Upper lobe of left lung (tissue), 6 donors: ENCODE data around the gene PAPSS2. TPM values are rescaled to one million over a fixed set of nuclear protein-coding genes. Genes with fewer than 3 reads are reported as not detected.

Experiments
- ATAC-seq, 2 donors: fragments of 200-7000 bp; cut with Tn5 transposase; one replicate each; pipeline ENCODE4 v1.9.1; 2022; ENCODE audit warnings: mild to moderate bottlenecking in 2 of 2, moderate library complexity in 2 of 2; ENCODE audit not compliant: low FRiP score in 2 of 2
- DNase-seq, 2 donors: peaks; one replicate each; pipeline ENCODE4 v3.0.0-alpha.2; 2019 to 2020
- H3K27ac ChIP-seq, 4 donors: fragments of 200-600 bp; sonication (generic); one replicate each; pipeline ENCODE4 v1.5.1; 2016 to 2019
- H3K27me3 ChIP-seq, 4 donors: fragments of 200-600 bp; sonication (generic); one replicate each; pipeline ENCODE4 v1.5.1; 2017 to 2019
- H3K36me3 ChIP-seq, 4 donors: fragments of 200-600 bp; sonication (generic); one replicate each; pipeline ENCODE4 v1.5.1; 2016 to 2019
- H3K4me1 ChIP-seq, 4 donors: fragments of 200-600 bp; sonication (generic); one replicate each; pipeline ENCODE4 v1.5.1; 2018 to 2019
- H3K4me3 ChIP-seq, 4 donors: fragments of 200-600 bp; sonication (generic); one replicate each; pipeline ENCODE4 v1.5.1; 2017 to 2019; ENCODE audit warnings: mild to moderate bottlenecking in 2 of 4, moderate library complexity in 1 of 4
- H3K9me3 ChIP-seq, 4 donors: fragments of 200-600 bp; sonication (generic); one replicate each; pipeline ENCODE4 v1.5.1; 2018 to 2019
- CTCF ChIP-seq, 6 experiments: fragments of 450-650 bp in 4 of 6; fragments of 200-600 bp in 2 of 6; sonication (generic) in 2 of 6; IDR thresholded peaks; one replicate each; pipeline ENCODE4 v1.5.1; 2016 to 2019; ENCODE audit warnings: antibody characterized with exemption in 6 of 6
- EP300 ChIP-seq, 4 donors: sonication (generic); formaldehyde crosslinking; IDR thresholded peaks; one replicate each; pipeline ENCODE4 v1.5.1; 2017; ENCODE audit warnings: antibody characterized with exemption in 4 of 4, control low read depth in 2 of 4
- POLR2A ChIP-seq, 4 donors: fragments of 450-650 bp; IDR thresholded peaks; one replicate each; pipeline ENCODE4 v1.5.1; 2016 to 2017; ENCODE audit warnings: antibody characterized with exemption in 4 of 4, mild to moderate bottlenecking in 2 of 4
- POLR2AphosphoS5 ChIP-seq, 2 donors: sonication (generic); formaldehyde crosslinking; IDR thresholded peaks; one replicate each; pipeline ENCODE4 v1.5.1; 2017; ENCODE audit warnings: antibody characterized with exemption in 2 of 2
- WGBS, 2 donors: methylation state at CpG; one replicate each; pipeline ENCODE4 v1.1.5; 2017 to 2018; 5-methylcytosine and 5-hydroxymethylcytosine counted together
- total RNA-seq, 6 donors: library from RNA; depleted of rRNA in 4 of 6; stranded (reverse); fragments of >200 nt in 4 of 6; gene quantifications; one replicate each; pipeline versions ENCODE4 v1.1.0 to v1.2.1, GENCODE V29; 2016 to 2021
- donor health status: DM: no; HTN: no; CAD: no; lungs with moderate emphysema.
- donor health status: DM: no; HTN: yes; CAD: no; lungs with severe emphysema.

PAPSS2 gene
- total RNA-seq, 6 donors from 2014 or later: 48.2 to 217 (median 159) TPM

- H3K36me3 ChIP-seq: peaks cover 2 to 50% (median 12%) of the 10 kb centered on the region in 4 donors
- ATAC-seq (no peak), DNase-seq (no peak)
- 91% methylated on average over 3 to 4 of the region's 4 CpGs for WGBS, 2 donors
- H3K9me3 ChIP-seq: no peaks in the 10 kb centered on the region
- H3K4me1 ChIP-seq: peaks cover 0 to 7% (median 2%) of the 10 kb centered on the region in 4 donors
- peak overlapping the region in 1 of 4 donors; percentile 48 for H3K27ac ChIP-seq
- H3K27me3 ChIP-seq: no peaks in the 10 kb centered on the region
- no peak overlapping the region for H3K4me3 ChIP-seq
- no peak for TF ChIP-seq POLR2A (IDR thresholded peaks at IDR 0.05)
- TF ChIP-seq CTCF (IDR thresholded peaks at IDR 0.05): no peak
- no peak for TF ChIP-seq POLR2AphosphoS5 (IDR thresholded peaks at IDR 0.05)
- TF ChIP-seq EP300 (IDR thresholded peaks at IDR 0.05): no peak
These were observed 47.6 kb downstream of the PAPSS2 start for GRCh38 chr10:87707254-87707653.

- no peak overlapping the region for H3K4me3 ChIP-seq
- peaks cover 35 to 54% (median 50%) of the 10 kb centered on the region in 4 donors for H3K4me1 ChIP-seq
- H3K36me3 ChIP-seq: peaks cover 3 to 89% (median 14%) of the 10 kb centered on the region in 4 donors
- H3K9me3 ChIP-seq: no peaks in the 10 kb centered on the region
- WGBS, 2 donors: 50 to 65% methylated on average over 11 of the region's 11 CpGs
- no peaks in the 10 kb centered on the region for H3K27me3 ChIP-seq
- peak in 1 of 2 donors; percentile 23 for ATAC-seq
- H3K27ac ChIP-seq: peak overlapping the region; percentile 45 to 80 (median 60)
- TF ChIP-seq POLR2AphosphoS5 (IDR thresholded peaks at IDR 0.05) (no peak), POLR2A (IDR thresholded peaks at IDR 0.05) (no peak), EP300 (IDR thresholded peaks at IDR 0.05) (no peak), CTCF (IDR thresholded peaks at IDR 0.05) (no peak)
- no peak for DNase-seq
These were observed 53.4 kb downstream of the PAPSS2 start for GRCh38 chr10:87712913-87713616.

- Histone ChIP-seq H3K27me3 (no peaks in the 10 kb centered on the region), H3K4me1 (peaks cover 35 to 60% (median 51%) of the 10 kb centered on the region in 4 donors), H3K36me3 (peaks cover 3 to 95% (median 15%) of the 10 kb centered on the region in 4 donors), H3K9me3 (no peaks in the 10 kb centered on the region), H3K27ac (peak overlapping the region; percentile 45 to 80 (median 60)), H3K4me3 (no peak overlapping the region)
- ATAC-seq: no peak
- no peak for TF ChIP-seq EP300 (IDR thresholded peaks at IDR 0.05)
- no peak for TF ChIP-seq POLR2A (IDR thresholded peaks at IDR 0.05)
- TF ChIP-seq POLR2AphosphoS5 (IDR thresholded peaks at IDR 0.05): no peak
- TF ChIP-seq CTCF (IDR thresholded peaks at IDR 0.05): no peak
- DNase-seq: no peak
- WGBS, 2 donors: 43 to 48% methylated on average over 3 of the region's 3 CpGs
These were observed 54.0 kb downstream of the PAPSS2 start for GRCh38 chr10:87713707-87714106.

DNA sequence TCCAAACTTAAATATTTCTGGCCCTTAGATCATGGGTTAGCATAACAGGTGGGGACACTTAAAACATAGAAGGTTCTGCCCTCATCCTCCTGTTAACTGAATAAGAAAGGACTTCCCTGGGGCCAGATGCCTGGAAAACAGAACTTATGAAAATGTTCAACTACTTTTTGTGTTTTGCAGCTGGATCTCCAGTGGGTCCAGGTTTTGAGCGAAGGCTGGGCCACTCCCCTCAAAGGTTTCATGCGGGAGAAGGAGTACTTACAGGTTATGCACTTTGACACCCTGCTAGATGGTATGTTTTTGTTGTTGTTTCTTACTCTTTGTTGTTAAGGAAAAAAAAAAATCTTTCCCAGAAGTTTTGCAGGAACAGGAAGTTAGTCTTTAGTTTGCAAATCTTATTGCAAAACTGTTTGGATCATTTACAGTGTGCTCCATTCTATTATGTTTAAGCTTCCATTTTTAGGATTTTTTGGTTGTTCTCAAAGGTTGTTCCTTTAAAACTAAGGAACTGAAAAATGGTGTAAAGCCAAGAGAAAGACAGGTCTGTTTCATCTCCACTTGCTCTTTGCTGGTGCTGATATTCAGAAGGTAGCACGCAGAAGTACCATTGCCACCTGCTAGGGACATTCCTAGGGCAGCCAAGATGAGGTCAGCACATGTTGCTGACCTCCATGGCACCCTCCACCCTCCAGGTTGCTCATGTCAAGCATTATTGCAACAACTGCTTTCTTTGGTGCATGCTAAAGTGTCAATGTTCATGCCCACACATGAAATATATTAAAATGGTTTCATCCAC is 56.1 kb downstream of the PAPSS2 start:
- TF ChIP-seq POLR2AphosphoS5 (IDR thresholded peaks at IDR 0.05): no peak
- no peak for TF ChIP-seq POLR2A (IDR thresholded peaks at IDR 0.05)
- TF ChIP-seq CTCF (IDR thresholded peaks at IDR 0.05): no peak
- no peak for TF ChIP-seq EP300 (IDR thresholded peaks at IDR 0.05)
- Histone ChIP-seq H3K27me3 (no peaks in the 10 kb centered on the region), H3K27ac (peak overlapping the region; percentile 55 to 80 (median 62)), H3K36me3 (peaks cover under 1 to 85% (median 7%) of the 10 kb centered on the region in 4 donors), H3K4me1 (peaks cover 35 to 74% (median 51%) of the 10 kb centered on the region in 4 donors), H3K4me3 (no peak overlapping the region), H3K9me3 (no peaks in the 10 kb centered on the region)
- ATAC-seq: peak in 1 of 2 donors; percentile 49
- WGBS, 2 donors: 61 to 63% methylated on average over 3 of the region's 3 CpGs
- no peak for DNase-seq
